Measurements from ENCODE around the gene ABCG4.

Gene ABCG4

GRCh38 chr11:119106564-119107537 lies 42.0 kb upstream of the ABCG4 start, which contains the start of gene C2CD2L:
Gene C2CD2L (plus strand): TSS chr11:119107344. CDS start chr11:119107742, 398 bp downstream.
- peak; percentile 93 for DNase-seq (ENCODE audit: insufficient read length, low spot score)
- FAIRE-seq: no peak
- TF ChIP-seq CTCF (IDR thresholded peaks at IDR 0.05; ENCODE audit: insufficient read depth, missing control alignments): no peak

GRCh38 chr11:119107538-119108145 lies 41.2 kb upstream of the ABCG4 start:
- no peak for FAIRE-seq
- no peak for TF ChIP-seq CTCF (IDR thresholded peaks at IDR 0.05; ENCODE audit: insufficient read depth, missing control alignments)
- DNase-seq (ENCODE audit: insufficient read length, low spot score): no peak

- no peak for FAIRE-seq
- no peak for TF ChIP-seq CTCF (IDR thresholded peaks at IDR 0.05; ENCODE audit: insufficient read depth, missing control alignments)
- DNase-seq (ENCODE audit: insufficient read length, low spot score): peak; percentile 63
These were observed 40.6 kb upstream of the ABCG4 start for GRCh38 chr11:119108146-119108856.

- FAIRE-seq (no peak), DNase-seq (ENCODE audit: insufficient read length, low spot score) (no peak)
These were observed 40.0 kb upstream of the ABCG4 start for GRCh38 chr11:119108857-119109221.

GRCh38 chr11:119109843-119110242 lies 39.0 kb upstream of the ABCG4 start:
- FAIRE-seq (no peak), DNase-seq (ENCODE audit: insufficient read length, low spot score) (no peak)
- TF ChIP-seq CTCF (IDR thresholded peaks at IDR 0.05; ENCODE audit: insufficient read depth, missing control alignments): no peak

More at GRCh38 chr11:119108857-119109221, 40.0 kb upstream of the ABCG4 start:
- TF ChIP-seq CTCF (IDR thresholded peaks at IDR 0.05; ENCODE audit: insufficient read depth, missing control alignments): no peak

GRCh38 chr11:119110439-119110838 lies 38.4 kb upstream of the ABCG4 start:
- DNase-seq (ENCODE audit: insufficient read length, low spot score): no peak
- TF ChIP-seq CTCF (IDR thresholded peaks at IDR 0.05; ENCODE audit: insufficient read depth, missing control alignments): no peak
- no peak for FAIRE-seq
